ENCODE data around the gene HHLA2. TPM values are rescaled to one million over a fixed set of nuclear protein-coding genes. Genes with fewer than 3 reads are reported as not detected.
"Not testable (repeated sequence)": the region's sequence is repeated elsewhere in the genome, so short reads cannot be mapped to it uniquely, and the experiment has no call there.

Gene HHLA2
- total RNA-seq, 1 donor from 2014 or later = not detected

- intact Hi-C loops (cut with DNase I) = no loop called here
- no peak for DNase-seq (ENCODE audit: low spot score)
Observed at GRCh38 chr3:108334701-108335100, 38.4 kb downstream of the HHLA2 start.

DNA sequence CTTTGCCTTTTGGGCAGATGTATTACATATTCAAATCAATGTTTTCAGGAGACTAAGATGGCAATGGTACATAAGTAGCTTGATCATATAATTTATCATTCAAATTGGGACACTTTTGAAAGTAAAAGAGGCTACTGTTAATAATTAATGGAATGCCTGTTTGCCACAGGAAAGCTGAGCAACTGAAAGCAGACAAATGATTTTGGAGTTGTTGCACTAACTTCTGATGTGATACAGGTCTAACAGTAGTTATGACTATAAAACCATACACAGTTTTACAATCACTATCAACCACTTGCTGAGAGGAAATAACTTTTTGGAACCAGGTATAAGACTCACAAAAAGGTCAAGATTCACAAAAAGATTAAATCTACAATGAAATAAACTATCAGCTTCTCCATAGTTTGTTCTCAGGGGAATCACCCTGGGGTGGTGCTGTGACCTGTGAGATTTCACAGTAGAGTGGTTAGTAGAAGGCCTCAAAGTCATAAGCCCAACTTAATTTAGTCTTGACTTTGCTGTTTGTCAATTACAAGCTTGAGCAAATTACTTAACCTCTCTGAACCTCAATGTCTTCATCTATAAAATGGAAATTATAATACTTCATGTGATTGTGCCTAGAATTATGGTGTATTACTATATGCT is 42.7 kb downstream of the HHLA2 start:
- DNase-seq (ENCODE audit: low spot score) = no peak
- intact Hi-C loops (cut with DNase I) = no loop called here

DNA sequence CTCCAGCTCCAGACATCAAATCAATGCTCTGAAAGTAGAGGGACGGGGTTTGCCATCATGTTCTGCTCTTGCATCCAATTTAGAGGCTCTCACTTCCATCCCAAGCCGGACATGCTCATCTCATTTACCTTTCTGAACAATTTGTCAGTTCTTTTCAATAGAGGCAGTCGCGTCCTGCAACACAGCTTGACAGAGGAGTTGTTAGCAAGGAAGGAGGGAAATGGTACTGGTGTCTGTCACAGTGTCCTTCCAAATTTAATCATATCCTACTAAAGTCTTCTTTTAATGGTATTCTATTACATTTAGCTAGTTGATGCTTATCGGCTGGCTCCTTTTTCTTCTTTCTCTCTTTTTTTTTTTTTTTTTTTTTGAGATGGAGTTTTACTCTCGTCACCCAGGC is 45.6 kb downstream of the HHLA2 start:
- intact Hi-C loops (cut with DNase I) = no loop called here
- DNase-seq (ENCODE audit: low spot score) = no peak

- intact Hi-C loops (cut with DNase I) = no loop called here
- no peak for DNase-seq (ENCODE audit: low spot score)
Observed at GRCh38 chr3:108342837-108343486, 46.6 kb downstream of the HHLA2 start.

- intact Hi-C loops (cut with DNase I) = no loop called here
- no peak for DNase-seq (ENCODE audit: low spot score)
Observed at GRCh38 chr3:108343491-108343890, 47.1 kb downstream of the HHLA2 start.

DNA sequence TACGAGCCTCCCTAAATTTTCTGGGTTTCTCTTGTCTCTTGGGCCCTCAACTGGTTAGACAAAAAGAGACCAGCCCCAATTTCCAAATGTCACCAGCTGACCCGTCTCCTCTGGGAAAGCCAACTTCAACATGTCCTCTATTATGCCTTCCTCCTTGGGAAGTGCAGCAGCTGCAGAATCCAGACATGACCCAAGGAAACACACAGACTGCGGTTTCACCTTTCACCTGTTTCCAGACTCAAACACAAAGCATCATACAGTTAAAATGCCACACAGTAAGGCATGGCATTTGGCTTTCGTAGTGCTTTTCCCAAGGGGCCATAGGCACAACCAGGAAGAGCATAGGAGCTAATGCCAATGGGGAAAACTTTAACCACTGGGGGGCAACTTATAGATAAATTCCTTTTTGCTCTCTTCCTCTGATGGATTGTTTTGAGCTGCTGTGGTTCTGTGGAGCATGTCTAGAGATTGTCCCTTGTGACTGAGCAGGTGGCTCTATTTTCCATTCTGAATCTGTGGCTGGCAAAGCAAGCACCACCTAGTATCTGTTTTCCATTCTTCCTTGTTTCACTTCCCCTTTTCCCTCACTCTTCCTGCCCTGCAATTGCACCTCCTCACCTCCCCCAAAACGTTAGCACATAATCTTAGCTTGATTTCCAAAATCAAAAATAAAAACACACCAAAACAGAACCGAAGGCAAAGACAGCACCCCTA is 49.3 kb downstream of the HHLA2 start:
- DNase-seq (ENCODE audit: low spot score) = no peak
- intact Hi-C loops (cut with DNase I) = no loop called here

GRCh38 chr3:108346301-108347227 is 50.2 kb downstream of the HHLA2 start:
- no peak for DNase-seq (ENCODE audit: low spot score)
- intact Hi-C loops (cut with DNase I) = no loop called here

DNA sequence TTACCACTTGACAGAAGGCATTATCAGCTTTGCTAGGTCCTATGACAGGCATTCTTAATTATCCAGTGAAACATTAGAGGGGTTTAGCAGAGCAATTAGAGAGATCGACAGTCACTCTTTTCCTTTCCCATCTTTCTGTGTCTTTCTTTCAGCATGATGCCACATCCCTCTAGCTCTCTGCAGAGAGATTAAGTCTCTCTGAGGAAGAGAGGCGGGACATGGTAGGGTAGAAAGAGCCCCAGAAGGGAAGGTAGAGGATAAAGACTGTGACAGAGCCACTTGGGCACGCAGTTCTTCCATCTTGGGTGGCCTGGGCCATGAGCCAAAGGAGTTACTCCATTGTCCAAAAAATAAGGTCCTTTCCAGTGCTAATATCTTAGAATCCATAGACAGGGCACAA is 55.8 kb downstream of the HHLA2 start:
- intact Hi-C loops (cut with DNase I) = no loop called here
- DNase-seq (ENCODE audit: low spot score) = no peak

DNA sequence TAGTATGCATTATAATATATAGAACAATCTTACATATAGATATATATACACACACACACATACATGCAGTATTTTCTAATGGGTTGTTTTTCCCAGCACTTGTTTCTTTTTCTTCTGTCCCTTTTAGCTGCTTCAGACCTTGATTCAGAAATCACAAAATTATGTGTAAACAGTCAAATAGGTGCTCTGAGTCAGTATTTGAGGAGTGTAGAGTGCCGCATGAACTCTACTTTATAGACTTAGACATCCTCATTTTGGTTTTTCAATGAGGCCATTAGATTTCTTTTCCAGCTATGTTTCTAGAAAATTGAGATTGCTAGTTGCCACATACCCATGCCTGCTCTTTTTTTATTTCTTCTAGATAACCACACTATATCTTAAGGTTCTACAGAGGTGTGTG is 58.2 kb downstream of the HHLA2 start:
- no peak for DNase-seq (ENCODE audit: low spot score)
- intact Hi-C loops (cut with DNase I) = no loop called here

DNA sequence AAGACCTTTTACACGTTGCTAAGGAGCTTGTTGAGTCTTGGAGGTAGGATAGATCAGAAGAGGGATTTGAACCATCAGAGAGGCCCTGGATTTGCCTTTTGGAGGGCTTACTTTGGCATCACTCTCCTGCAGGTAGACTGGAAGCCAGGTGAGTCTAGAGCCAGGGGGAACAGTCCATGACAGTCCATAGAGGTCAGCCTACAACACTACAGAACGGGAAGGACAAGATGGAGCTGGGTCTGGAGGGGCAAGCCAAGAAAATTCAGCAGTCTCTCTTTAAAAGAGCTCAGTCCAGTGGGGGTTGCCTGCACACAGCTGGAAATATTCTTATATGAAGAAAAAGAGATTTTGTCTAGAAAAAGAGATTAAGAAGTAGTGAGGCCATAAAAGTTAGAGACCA is 60.7 kb downstream of the HHLA2 start:
- no peak for DNase-seq (ENCODE audit: low spot score)
- intact Hi-C loops (cut with DNase I) = no loop called here

DNA sequence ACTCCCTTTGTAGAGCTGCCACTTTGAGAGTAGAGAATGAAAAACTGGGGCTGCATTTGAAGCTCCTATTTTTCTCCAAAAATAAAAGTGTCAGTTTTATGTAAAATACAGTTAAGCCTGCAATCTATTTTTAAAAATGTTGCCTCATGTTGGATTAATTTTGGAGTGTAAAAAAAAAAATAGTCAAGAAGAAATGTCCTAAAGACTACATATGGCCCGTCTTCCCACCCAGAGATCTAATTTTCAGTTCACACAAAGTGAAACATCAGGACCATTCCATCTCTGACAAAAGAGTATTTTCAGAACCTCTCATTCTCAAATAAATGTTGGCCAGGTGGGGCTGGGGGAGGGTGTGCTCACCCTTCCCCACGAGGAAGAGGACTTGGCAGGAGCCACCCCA is 62.7 kb downstream of the HHLA2 start:
- no peak for DNase-seq (ENCODE audit: low spot score)
- intact Hi-C loops (cut with DNase I) = no loop called here

- intact Hi-C loops (cut with DNase I) = no loop called here
- DNase-seq (ENCODE audit: low spot score) = no peak
Observed at GRCh38 chr3:108376026-108376425, 79.7 kb downstream of the HHLA2 start.

GRCh38 chr3:108377384-108377783 is 81.0 kb downstream of the HHLA2 start:
- DNase-seq (ENCODE audit: low spot score) = no peak
- intact Hi-C loops (cut with DNase I) = no loop called here

DNA sequence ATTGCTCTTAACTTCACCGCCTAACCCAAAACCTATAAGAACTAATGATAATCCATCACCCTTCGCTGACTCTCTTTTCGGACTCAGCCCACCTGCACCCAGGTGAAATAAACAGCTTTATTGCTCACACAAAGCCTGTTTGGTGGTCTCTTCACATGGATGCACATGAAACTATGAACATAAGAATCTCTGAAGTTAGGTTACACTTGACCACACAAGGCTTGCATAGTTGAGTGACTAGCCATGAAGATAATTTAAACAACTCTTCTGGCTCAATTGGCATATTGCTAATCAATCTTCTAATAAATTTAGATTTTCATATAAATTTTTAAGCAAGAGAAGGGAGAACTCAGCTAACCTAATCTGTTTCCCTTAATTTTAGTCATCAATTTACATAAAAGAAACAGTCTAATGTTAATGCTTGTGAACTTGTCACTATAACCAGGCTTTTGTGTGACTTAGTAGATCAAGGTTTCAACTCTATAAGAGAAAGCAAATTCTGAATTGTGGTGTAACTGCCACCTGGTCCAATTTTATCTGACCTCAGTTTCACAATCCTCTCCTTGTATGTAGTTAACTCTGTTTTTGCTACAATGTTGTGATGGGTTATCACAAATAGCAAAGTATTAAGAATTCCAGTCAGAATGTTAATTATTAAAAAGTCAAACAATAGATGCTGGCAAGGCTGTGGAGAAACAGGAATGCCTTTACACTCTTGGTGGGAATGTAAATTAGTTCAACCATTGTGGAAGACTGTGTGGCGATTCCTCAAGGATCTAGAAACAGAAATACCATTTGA is 82.0 kb downstream of the HHLA2 start:
- intact Hi-C loops (cut with DNase I) = no loop called here
- DNase-seq (ENCODE audit: low spot score) = no peak

GRCh38 chr3:108378952-108379342 is 82.6 kb downstream of the HHLA2 start:
- intact Hi-C loops (cut with DNase I); DNase-seq (ENCODE audit: low spot score): not testable (repeated sequence)

GRCh38 chr3:108380128-108380795 is 83.9 kb downstream of the HHLA2 start:
- no peak for DNase-seq (ENCODE audit: low spot score)
- intact Hi-C loops (cut with DNase I) = no loop called here

DNA sequence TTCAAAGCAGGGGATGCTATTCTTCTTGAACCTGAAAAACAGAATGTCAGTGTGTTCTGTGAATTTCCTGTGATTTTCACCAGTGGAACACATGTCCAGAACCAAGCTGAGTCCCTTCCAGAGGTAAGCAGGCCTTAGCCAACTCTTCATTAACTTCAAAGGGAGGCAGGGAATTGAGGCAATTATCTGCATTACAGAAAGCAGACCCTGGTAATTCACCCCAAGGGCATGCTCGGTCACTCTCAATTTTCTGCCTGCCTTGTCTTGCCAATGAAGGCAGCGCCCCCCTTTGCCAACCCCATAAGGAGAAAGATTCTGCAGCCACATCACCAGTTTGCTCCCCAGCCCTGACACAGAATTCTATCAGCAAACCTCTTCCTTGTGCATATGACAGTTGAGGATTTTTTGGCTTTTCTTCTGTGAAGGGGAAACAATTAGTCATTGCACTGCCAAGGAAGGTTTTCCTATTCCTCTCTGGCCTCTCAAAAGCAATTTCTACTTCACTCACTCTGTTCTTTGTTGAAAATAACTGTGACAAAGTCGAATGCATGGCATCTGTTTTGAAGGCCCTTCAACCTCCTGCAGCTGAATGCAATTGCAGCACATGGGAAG is 85.3 kb downstream of the HHLA2 start:
- intact Hi-C loops (cut with DNase I) = no loop called here
- DNase-seq (ENCODE audit: low spot score) = no peak

- intact Hi-C loops (cut with DNase I) = no loop called here
Observed at GRCh38 chr3:108383306-108383705, 87.0 kb downstream of the HHLA2 start.

More at GRCh38 chr3:108383306-108383705, 87.0 kb downstream of the HHLA2 start:
- no peak for DNase-seq (ENCODE audit: low spot score)
